CD8-positive, alpha-beta memory T cell (primary cell): ENCODE data around the gene ALDH5A1. TPM values are rescaled to one million over a fixed set of nuclear protein-coding genes. Genes with fewer than 3 reads are reported as not detected.

Experiments used
- CTCF ChIA-PET: fragments of 350-600 bp; sonication (Branson Sonifier 250); formaldehyde crosslinking; loops from one replicate; lab custom pipeline; 2021; ENCODE audit warnings: antibody characterized with exemption; lab: Charles Lee
- POLR2A ChIA-PET: fragments of 350-600 bp; sonication (Branson Sonifier 250); formaldehyde crosslinking; loops from one replicate; lab custom pipeline; 2021; ENCODE audit warnings: antibody characterized with exemption; lab: Charles Lee
- DNase-seq, 5 donors: peaks; one replicate each; pipeline versions ENCODE4 v3.0.0 to v3.0.0-alpha.2; 2020 to 2022; ENCODE audit warnings: mixed read lengths in 1 of 5
- H3K27ac ChIP-seq: one replicate; pipeline ENCODE4 v1.7.0; 2013; ENCODE audit warnings: low read depth, mild to moderate bottlenecking, low read length, moderate library complexity
- H3K27me3 ChIP-seq: 2 replicates; pipeline ENCODE4 v1.7.0; 2013; ENCODE audit warnings: low read length, mild to moderate bottlenecking; ENCODE audit not compliant: insufficient read depth, poor library complexity, severe bottlenecking
- H3K36me3 ChIP-seq: 2 replicates; pipeline ENCODE4 v1.7.0; 2013; ENCODE audit warnings: mild to moderate bottlenecking, low read length, moderate library complexity; ENCODE audit not compliant: insufficient read depth
- H3K4me1 ChIP-seq: 2 replicates; pipeline ENCODE4 v1.7.0; 2013; ENCODE audit warnings: mild to moderate bottlenecking, low read length, moderate library complexity; ENCODE audit not compliant: insufficient read depth
- H3K4me3 ChIP-seq: 2 replicates; pipeline ENCODE4 v1.7.0; 2013; ENCODE audit warnings: mild to moderate bottlenecking, low read length
- H3K9me3 ChIP-seq: 2 replicates; pipeline ENCODE4 v1.7.0; 2013; ENCODE audit warnings: mild to moderate bottlenecking, low read length
- H3K27ac Mint-ChIP-seq, 8 donors: one replicate each; pipeline ENCODE4 v1.8.0; 2020 to 2021; ENCODE audit warnings: mixed read lengths in 8 of 8, mild to moderate bottlenecking in 6 of 8, inconsistent platforms in 3 of 8, moderate library complexity in 3 of 8
- H3K27me3 Mint-ChIP-seq, 2 donors: one replicate each; pipeline ENCODE4 v1.8.0; 2020 to 2021; ENCODE audit warnings: mixed read lengths in 2 of 2, mild to moderate bottlenecking in 1 of 2, moderate library complexity in 1 of 2
- H3K36me3 Mint-ChIP-seq, 3 donors: one replicate each; pipeline ENCODE4 v1.8.0; 2020 to 2021; ENCODE audit warnings: mixed read lengths in 3 of 3, inconsistent platforms in 1 of 3, mild to moderate bottlenecking in 1 of 3
- H3K4me1 Mint-ChIP-seq, 3 donors: one replicate each; pipeline ENCODE4 v1.8.0; 2020 to 2021; ENCODE audit warnings: mixed read lengths in 3 of 3, inconsistent platforms in 1 of 3, mild to moderate bottlenecking in 1 of 3
- H3K4me3 Mint-ChIP-seq, 7 donors: one replicate each; pipeline ENCODE4 v1.8.0; 2020 to 2021; ENCODE audit warnings: mixed read lengths in 7 of 7, mild to moderate bottlenecking in 6 of 7, moderate library complexity in 4 of 7, inconsistent platforms in 2 of 7
- H3K9me3 Mint-ChIP-seq, 5 donors: one replicate each; pipeline ENCODE4 v1.8.0; 2020 to 2022; ENCODE audit warnings: mixed read lengths in 5 of 5, mild to moderate bottlenecking in 3 of 5, moderate library complexity in 2 of 5, inconsistent platforms in 1 of 5
- polyA plus RNA-seq: library from polyadenylated mRNA; unstranded; fragments of 300-500 nt; fragmentation: Illumina TruSeq; gene quantifications from one replicate; pipeline ENCODE4 v1.2.3, GENCODE V29; 2021
- total RNA-seq, 2 experiments: library from RNA; stranded (reverse); gene quantifications; one replicate each; pipeline ENCODE4 v1.2.3, GENCODE V29; 2021

Gene ALDH5A1
- total and polyA plus RNA-seq, 3 experiments from 2014 or later: 11.8 to 15.4 (median 13.2) TPM

DNA sequence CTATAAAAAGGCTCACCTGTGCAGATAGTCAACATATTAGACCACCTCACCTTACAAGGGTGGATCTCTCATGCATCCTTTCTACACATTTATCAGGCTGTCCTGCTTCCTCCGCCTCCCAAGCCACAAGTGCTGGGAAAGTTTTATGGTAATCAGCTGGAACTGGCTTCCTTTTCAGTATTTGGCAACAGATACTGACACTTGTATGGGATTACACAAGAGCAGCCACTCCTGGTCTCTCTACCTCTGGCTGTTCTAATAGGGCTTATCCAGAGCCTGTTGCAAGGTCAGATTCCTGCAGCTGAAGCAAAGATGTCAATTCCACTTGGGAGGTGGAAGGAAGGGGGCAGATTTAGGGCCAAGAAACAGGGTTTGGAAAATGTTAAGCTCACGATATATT lies 4.9 kb upstream of the ALDH5A1 start:
- Histone ChIP-seq H3K36me3 (no peaks in the 10 kb centered on the region), H3K4me1 (peaks cover 10% of the 10 kb centered on the region), H3K9me3 (no peaks in the 10 kb centered on the region), H3K27ac (no peak overlapping the region), H3K4me3 (no peak overlapping the region), H3K27me3 (no peaks in the 10 kb centered on the region)
- H3K4me3 Mint-ChIP-seq: no peak overlapping the region
- CTCF ChIA-PET: no interaction called here
- POLR2A ChIA-PET: no interaction called here
- no peaks in the 10 kb centered on the region for H3K27me3 Mint-ChIP-seq
- peaks cover 0 to 6% (median 1%) of the 10 kb centered on the region in 3 donors for H3K36me3 Mint-ChIP-seq
- H3K4me1 Mint-ChIP-seq: peaks cover 13 to 26% (median 16%) of the 10 kb centered on the region in 3 donors
- H3K9me3 Mint-ChIP-seq: no peaks in the 10 kb centered on the region
- H3K27ac Mint-ChIP-seq: no peak overlapping the region
- no peak for DNase-seq

DNA sequence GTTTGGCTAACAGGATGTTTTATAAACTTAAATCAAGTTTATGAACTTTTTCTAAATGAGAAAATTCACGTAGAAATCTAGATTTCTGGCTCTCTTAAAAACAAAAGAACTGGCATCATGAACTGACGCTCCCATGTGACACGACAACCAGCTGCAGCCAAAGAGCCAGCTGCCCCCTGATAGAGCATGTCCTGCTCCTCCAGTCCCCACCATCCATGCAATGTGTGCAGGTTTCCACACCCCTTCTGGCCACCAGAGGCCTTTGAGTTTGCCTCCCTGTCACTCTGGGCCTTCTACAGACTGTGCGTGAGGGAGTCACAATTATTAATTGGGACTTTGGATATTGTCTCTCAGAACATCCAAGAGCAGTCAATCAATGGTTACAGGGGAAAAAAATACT lies 3.8 kb upstream of the ALDH5A1 start:
- ChIA-PET CTCF (no interaction called here), POLR2A (no interaction called here)
- Mint-ChIP-seq H3K36me3 (peaks cover 0 to 6% (median 1%) of the 10 kb centered on the region in 3 donors), H3K27ac (no peak overlapping the region), H3K4me3 (peak overlapping the region in 1 of 7 donors; percentile 23), H3K4me1 (peaks cover 17 to 29% (median 20%) of the 10 kb centered on the region in 3 donors), H3K27me3 (peaks cover 0 to 2% of the 10 kb centered on the region in 2 donors), H3K9me3 (no peaks in the 10 kb centered on the region)
- DNase-seq: no peak
- H3K4me1 ChIP-seq: peaks cover 18% of the 10 kb centered on the region
- no peaks in the 10 kb centered on the region for H3K36me3 ChIP-seq
- H3K27me3 ChIP-seq: no peaks in the 10 kb centered on the region
- no peak overlapping the region for H3K27ac ChIP-seq
- no peaks in the 10 kb centered on the region for H3K9me3 ChIP-seq
- no peak overlapping the region for H3K4me3 ChIP-seq

GRCh38 chr6:24492475-24492874 lies 2.3 kb upstream of the ALDH5A1 start:
- Mint-ChIP-seq H3K9me3 (peaks cover 0 to 7% (median 0%) of the 10 kb centered on the region in 5 donors), H3K27ac (no peak overlapping the region), H3K4me3 (peak overlapping the region in 3 of 7 donors; percentile 37 to 91 (median 46)), H3K36me3 (peaks cover 4 to 16% (median 9%) of the 10 kb centered on the region in 3 donors), H3K27me3 (peaks cover 0 to 2% of the 10 kb centered on the region in 2 donors), H3K4me1 (peaks cover 23 to 31% (median 27%) of the 10 kb centered on the region in 3 donors)
- DNase-seq: no peak
- Histone ChIP-seq H3K4me3 (no peak overlapping the region), H3K9me3 (no peaks in the 10 kb centered on the region), H3K27me3 (no peaks in the 10 kb centered on the region), H3K36me3 (no peaks in the 10 kb centered on the region), H3K27ac (no peak overlapping the region), H3K4me1 (peaks cover 19% of the 10 kb centered on the region)
- POLR2A ChIA-PET: no interaction called here
- CTCF ChIA-PET: interaction anchor here (1.3 kb wide), 1 partner anchor 9 kb away, joined by 5 read pairs; no protein-coding TSS in a partner anchor

DNA sequence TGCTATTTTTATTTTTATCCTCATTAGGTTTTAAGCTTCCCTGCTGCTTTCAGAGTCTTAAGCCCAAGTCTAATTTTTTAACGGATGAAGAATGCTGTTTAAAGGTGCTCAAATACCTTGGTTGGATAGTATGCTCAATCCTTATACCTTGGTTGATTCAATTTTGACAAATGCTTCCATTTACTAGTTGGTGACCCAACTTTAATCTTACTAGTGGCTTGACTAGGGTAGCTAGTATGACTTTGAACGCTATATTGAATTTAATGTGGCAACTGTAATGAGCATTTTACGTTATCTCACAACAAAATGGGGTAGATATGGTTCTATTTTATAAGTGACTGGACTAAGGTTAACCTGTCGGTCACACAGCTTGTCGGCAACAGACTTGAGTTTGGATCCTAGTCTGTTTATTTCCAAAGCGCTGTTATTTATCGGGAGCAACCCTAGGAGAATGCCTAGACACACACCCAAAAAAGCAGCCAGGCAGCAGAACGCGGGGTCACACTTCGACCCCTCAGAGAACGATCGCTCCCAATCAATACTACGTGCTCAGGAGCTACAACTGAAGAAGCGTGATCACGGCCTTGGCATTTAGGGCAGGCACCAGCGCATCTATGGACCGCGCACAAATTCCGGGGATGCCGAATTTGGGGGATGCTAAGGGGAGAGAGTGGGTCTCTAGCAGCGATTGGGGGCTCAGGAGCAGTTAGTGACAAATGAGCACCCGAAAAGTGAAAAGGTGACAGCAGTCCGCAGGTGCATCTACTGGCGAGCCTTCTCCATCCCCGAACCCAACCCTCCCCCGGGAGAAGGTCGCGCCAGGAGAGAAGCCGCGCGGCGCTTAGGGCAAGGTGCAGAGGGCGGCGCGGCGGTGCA lies 586 bp upstream of the ALDH5A1 start:
- CTCF ChIA-PET: interaction anchor here (0.6 to 1.9 kb wide), 11 partner anchors 8 to 356 kb away, joined by 3 to 7 read pairs (median 3); no protein-coding TSS in a partner anchor
- Histone ChIP-seq H3K4me1 (peaks cover 19% of the 10 kb centered on the region), H3K9me3 (no peaks in the 10 kb centered on the region), H3K36me3 (no peaks in the 10 kb centered on the region), H3K27ac (peak overlapping the region; percentile 6), H3K4me3 (peak overlapping the region; percentile 70), H3K27me3 (no peaks in the 10 kb centered on the region)
- DNase-seq: no peak
- POLR2A ChIA-PET: interaction anchor here (1.4 kb wide), 1 partner anchor 27 kb away, joined by 3 read pairs; no protein-coding TSS in a partner anchor
- Mint-ChIP-seq H3K9me3 (peaks cover 0 to 7% (median 0%) of the 10 kb centered on the region in 5 donors), H3K27ac (peak overlapping the region in 7 of 8 donors; percentile 28 to 94 (median 74)), H3K4me1 (peaks cover 27 to 31% (median 28%) of the 10 kb centered on the region in 3 donors), H3K4me3 (peak overlapping the region; percentile 86 to 95 (median 88)), H3K36me3 (peaks cover 8 to 15% (median 9%) of the 10 kb centered on the region in 3 donors), H3K27me3 (peaks cover 0 to 2% of the 10 kb centered on the region in 2 donors)

GRCh38 chr6:24497254-24497970 lies 2.6 kb downstream of the ALDH5A1 start:
- POLR2A ChIA-PET: no interaction called here
- Histone ChIP-seq H3K36me3 (peaks cover 4% of the 10 kb centered on the region), H3K27me3 (no peaks in the 10 kb centered on the region), H3K4me3 (no peak overlapping the region), H3K4me1 (peaks cover 19% of the 10 kb centered on the region), H3K9me3 (no peaks in the 10 kb centered on the region), H3K27ac (no peak overlapping the region)
- Mint-ChIP-seq H3K4me3 (peak overlapping the region in 3 of 7 donors; percentile 23 to 91 (median 50)), H3K27ac (peak overlapping the region in 5 of 8 donors; percentile 6 to 42 (median 36)), H3K4me1 (peaks cover 27 to 29% (median 27%) of the 10 kb centered on the region in 3 donors), H3K36me3 (peaks cover 8 to 14% (median 14%) of the 10 kb centered on the region in 3 donors), H3K27me3 (peaks cover 0 to 2% of the 10 kb centered on the region in 2 donors), H3K9me3 (peaks cover 0 to 7% (median 0%) of the 10 kb centered on the region in 5 donors)
- peak in 1 of 5 donors; percentile 5 for DNase-seq
- CTCF ChIA-PET: no interaction called here

- H3K27me3 ChIP-seq: no peaks in the 10 kb centered on the region
- Mint-ChIP-seq H3K27ac (no peak overlapping the region), H3K4me3 (no peak overlapping the region), H3K27me3 (peaks cover 0 to 2% of the 10 kb centered on the region in 2 donors), H3K9me3 (peaks cover 0 to 7% (median 0%) of the 10 kb centered on the region in 5 donors), H3K36me3 (peaks cover 22 to 41% (median 25%) of the 10 kb centered on the region in 3 donors), H3K4me1 (peaks cover 6 to 15% (median 12%) of the 10 kb centered on the region in 3 donors)
- ChIA-PET POLR2A (no interaction called here), CTCF (interaction anchor here (1.0 to 1.7 kb wide), 2 partner anchors 9 to 20 kb away, joined by 3 to 5 read pairs; no protein-coding TSS in a partner anchor)
- no peak overlapping the region for H3K27ac ChIP-seq
- no peak overlapping the region for H3K4me3 ChIP-seq
- H3K36me3 ChIP-seq: peaks cover 4% of the 10 kb centered on the region
- no peak for DNase-seq
- H3K4me1 ChIP-seq: peaks cover 4% of the 10 kb centered on the region
- no peaks in the 10 kb centered on the region for H3K9me3 ChIP-seq
Observed at GRCh38 chr6:24500683-24501082, 5.9 kb downstream of the ALDH5A1 start.

DNA sequence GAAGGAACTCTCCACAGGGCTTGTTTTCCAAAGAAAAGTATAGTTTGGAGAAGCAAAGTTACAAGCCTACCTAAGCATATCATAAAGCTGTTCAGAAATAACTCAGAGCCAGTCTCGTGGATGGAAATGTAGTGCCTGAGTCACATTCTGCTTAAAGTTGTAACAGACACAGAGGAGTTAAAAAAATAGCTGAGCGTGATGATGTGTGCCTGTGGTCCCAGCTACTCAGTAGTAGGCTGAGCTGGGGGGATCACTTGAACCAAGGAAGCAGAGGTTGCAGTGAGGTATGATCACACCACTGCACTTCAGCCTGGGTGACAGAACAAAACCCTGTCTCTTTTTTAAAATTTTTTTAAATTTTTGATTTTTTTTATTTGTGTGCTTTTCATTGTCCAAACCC lies 6.6 kb downstream of the ALDH5A1 start:
- ChIA-PET POLR2A (no interaction called here), CTCF (interaction anchor here (1.0 to 1.7 kb wide), 2 partner anchors 9 to 20 kb away, joined by 3 to 5 read pairs; no protein-coding TSS in a partner anchor)
- peaks cover 0 to 2% of the 10 kb centered on the region in 2 donors for H3K27me3 Mint-ChIP-seq
- peaks cover 0 to 7% (median 0%) of the 10 kb centered on the region in 5 donors for H3K9me3 Mint-ChIP-seq
- H3K36me3 ChIP-seq: peaks cover 4% of the 10 kb centered on the region
- H3K27ac Mint-ChIP-seq: no peak overlapping the region
- H3K36me3 Mint-ChIP-seq: peaks cover 24 to 43% (median 25%) of the 10 kb centered on the region in 3 donors
- H3K27me3 ChIP-seq: no peaks in the 10 kb centered on the region
- DNase-seq: no peak
- no peaks in the 10 kb centered on the region for H3K9me3 ChIP-seq
- H3K4me1 Mint-ChIP-seq: peaks cover under 1 to 10% (median 5%) of the 10 kb centered on the region in 3 donors
- H3K27ac ChIP-seq: no peak overlapping the region
- no peak overlapping the region for H3K4me3 Mint-ChIP-seq
- H3K4me3 ChIP-seq: no peak overlapping the region
- no peaks in the 10 kb centered on the region for H3K4me1 ChIP-seq
